Right atrium auricular region (tissue), 2 donors: Measurements from ENCODE around the gene KCNJ8. TPM values are rescaled to one million over a fixed set of nuclear protein-coding genes. Genes with fewer than 3 reads are reported as not detected.

ENCODE experiments used
- DNase-seq: peaks from one replicate; pipeline ENCODE4 v3.0.0-alpha.2; 2019; ENCODE audit warnings: low spot score
- H3K27ac ChIP-seq, 2 donors: fragments of 200-600 bp; sonication (generic); 1 replicate in 1 of 2; 2 replicates in 1 of 2; pipeline ENCODE4 v1.5.1; 2016 to 2019
- H3K27me3 ChIP-seq, 2 donors: fragments of 200-600 bp; sonication (generic); one replicate each; pipeline versions ENCODE4 v1.5.1 to v1.6.0; 2017 to 2019
- H3K36me3 ChIP-seq: fragments of 200-600 bp; sonication (generic); one replicate; pipeline ENCODE4 v1.5.1; 2016
- H3K4me1 ChIP-seq, 2 donors: fragments of 200-600 bp; sonication (generic); one replicate each; pipeline versions ENCODE4 v1.5.1 to v1.6.0; 2017 to 2019
- H3K4me3 ChIP-seq, 2 donors: fragments of 200-600 bp; sonication (generic); 1 replicate in 1 of 2; 2 replicates in 1 of 2; pipeline ENCODE4 v1.5.1; 2017 to 2019; ENCODE audit warnings: mild to moderate bottlenecking in 1 of 2, moderate library complexity in 1 of 2
- H3K9me3 ChIP-seq, 2 donors: fragments of 200-600 bp; sonication (generic); one replicate each; pipeline ENCODE4 v1.5.1; 2019
- total RNA-seq, 2 donors: library from RNA; depleted of rRNA; stranded (reverse); fragments of >200 nt; gene quantifications; one replicate each; pipeline ENCODE4 v1.1.0, GENCODE V29; 2016
- TF ChIP-seq, protein P1 (sequence below), 2 donors: fragments of 200-600 bp; sonication (generic); IDR thresholded peaks; one replicate each; pipeline ENCODE4 v1.5.1; 2019; ENCODE audit warnings: antibody characterized with exemption in 2 of 2

The KCNJ8 gene
- total RNA-seq, 2 donors from 2014 or later: 25.4 to 37.1 TPM

DNA sequence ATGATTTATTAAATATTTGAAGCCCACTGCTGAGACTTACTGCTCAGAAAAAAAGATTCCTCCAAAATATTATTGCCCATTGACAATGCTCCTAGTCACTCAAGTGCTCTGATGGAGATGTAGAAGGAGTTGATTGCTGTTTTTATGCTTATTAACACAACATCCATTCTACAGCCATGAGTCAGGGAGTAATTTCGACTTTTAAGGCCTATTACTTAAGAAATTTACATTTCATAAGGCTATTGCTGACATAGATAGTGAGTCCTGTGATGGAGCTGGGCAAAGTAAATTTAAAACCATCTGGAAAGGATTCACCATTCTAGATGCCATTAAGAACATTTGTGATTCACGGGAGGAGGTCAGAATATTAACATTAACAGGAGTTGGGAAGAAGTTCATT lies 5.2 kb downstream of the KCNJ8 start:
- TF ChIP-seq, protein P1, sequence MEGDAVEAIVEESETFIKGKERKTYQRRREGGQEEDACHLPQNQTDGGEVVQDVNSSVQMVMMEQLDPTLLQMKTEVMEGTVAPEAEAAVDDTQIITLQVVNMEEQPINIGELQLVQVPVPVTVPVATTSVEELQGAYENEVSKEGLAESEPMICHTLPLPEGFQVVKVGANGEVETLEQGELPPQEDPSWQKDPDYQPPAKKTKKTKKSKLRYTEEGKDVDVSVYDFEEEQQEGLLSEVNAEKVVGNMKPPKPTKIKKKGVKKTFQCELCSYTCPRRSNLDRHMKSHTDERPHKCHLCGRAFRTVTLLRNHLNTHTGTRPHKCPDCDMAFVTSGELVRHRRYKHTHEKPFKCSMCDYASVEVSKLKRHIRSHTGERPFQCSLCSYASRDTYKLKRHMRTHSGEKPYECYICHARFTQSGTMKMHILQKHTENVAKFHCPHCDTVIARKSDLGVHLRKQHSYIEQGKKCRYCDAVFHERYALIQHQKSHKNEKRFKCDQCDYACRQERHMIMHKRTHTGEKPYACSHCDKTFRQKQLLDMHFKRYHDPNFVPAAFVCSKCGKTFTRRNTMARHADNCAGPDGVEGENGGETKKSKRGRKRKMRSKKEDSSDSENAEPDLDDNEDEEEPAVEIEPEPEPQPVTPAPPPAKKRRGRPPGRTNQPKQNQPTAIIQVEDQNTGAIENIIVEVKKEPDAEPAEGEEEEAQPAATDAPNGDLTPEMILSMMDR (IDR thresholded peaks at IDR 0.05): no peak
- Histone ChIP-seq H3K4me3 (no peak overlapping the region), H3K9me3 (no peaks in the 10 kb centered on the region), H3K27me3 (no peaks in the 10 kb centered on the region), H3K27ac (no peak overlapping the region), H3K36me3 (peaks cover 10% of the 10 kb centered on the region), H3K4me1 (peaks cover 0 to 4% of the 10 kb centered on the region in 2 donors)
- no peak for DNase-seq

DNA sequence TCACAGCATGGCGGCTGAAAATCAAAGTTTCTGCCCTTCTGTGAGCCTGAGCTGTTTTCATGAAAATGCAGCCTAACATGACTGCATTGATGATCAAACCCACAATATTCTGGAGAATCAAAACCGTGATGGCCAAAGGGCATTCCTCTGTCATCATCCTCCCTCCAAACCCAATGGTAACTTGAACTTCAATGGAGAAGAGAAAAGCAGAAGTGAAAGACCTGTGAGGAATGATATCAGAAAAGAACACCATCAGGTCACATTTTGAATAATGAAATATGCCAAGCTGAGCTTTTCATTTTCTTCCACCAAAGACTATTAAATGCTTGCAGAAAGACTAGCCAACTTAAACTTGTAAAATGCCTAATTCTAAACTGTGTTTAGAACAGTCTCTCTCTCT lies 8.1 kb downstream of the KCNJ8 start:
- no peaks in the 10 kb centered on the region for H3K9me3 ChIP-seq
- no peak overlapping the region for H3K4me3 ChIP-seq
- peaks cover 10% of the 10 kb centered on the region for H3K36me3 ChIP-seq
- peaks cover 0 to 5% of the 10 kb centered on the region in 2 donors for H3K4me1 ChIP-seq
- H3K27me3 ChIP-seq: no peaks in the 10 kb centered on the region
- no peak overlapping the region for H3K27ac ChIP-seq
- TF ChIP-seq, protein P1 (IDR thresholded peaks at IDR 0.05): no peak
- no peak for DNase-seq

DNA sequence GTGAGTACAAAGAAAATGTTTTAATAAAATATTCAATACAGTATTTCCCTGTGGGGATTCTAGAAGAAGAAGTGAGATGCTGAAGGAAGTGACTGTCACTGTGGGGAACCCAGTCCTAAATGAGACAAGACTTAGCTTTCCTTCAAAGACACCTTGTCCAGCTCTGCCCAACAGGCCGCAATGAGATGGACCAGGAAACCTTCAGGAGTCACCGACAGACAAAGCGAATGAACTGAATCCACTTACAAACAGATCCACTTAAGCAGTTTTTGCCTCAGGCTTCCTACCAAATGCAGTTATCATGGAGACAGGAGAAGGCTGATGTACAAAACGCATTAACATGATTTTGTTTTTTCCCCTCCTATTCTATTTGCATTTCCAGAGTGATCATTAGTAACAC lies 9.6 kb downstream of the KCNJ8 start:
- Histone ChIP-seq H3K9me3 (no peaks in the 10 kb centered on the region), H3K36me3 (peaks cover 10% of the 10 kb centered on the region), H3K4me3 (no peak overlapping the region), H3K27me3 (no peaks in the 10 kb centered on the region), H3K27ac (no peak overlapping the region), H3K4me1 (peaks cover 0 to 5% of the 10 kb centered on the region in 2 donors)
- TF ChIP-seq, protein P1 (IDR thresholded peaks at IDR 0.05): no peak
- DNase-seq: no peak

DNA sequence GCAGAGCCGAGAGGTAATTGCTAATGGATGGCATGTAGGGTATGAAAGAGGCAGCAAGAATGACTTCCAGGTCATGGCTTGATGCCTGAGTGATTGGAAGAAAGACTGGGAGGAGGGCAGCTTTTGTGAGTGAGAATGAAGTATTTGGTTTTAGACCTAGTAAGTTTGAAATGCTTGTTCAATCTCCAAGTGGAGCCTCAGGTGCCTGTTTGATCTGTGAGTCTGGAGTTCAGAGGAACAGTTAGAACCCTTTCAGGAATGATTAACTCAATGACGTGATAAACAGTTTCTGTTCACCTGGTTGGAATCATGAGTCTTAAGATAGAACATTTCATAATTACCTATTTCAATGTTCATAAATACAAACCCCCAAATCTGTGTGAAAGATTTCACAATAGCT lies 10.4 kb downstream of the KCNJ8 start:
- Histone ChIP-seq H3K27ac (no peak overlapping the region), H3K4me3 (no peak overlapping the region), H3K9me3 (no peaks in the 10 kb centered on the region), H3K4me1 (peaks cover 0 to 5% of the 10 kb centered on the region in 2 donors), H3K36me3 (peaks cover 10% of the 10 kb centered on the region), H3K27me3 (no peaks in the 10 kb centered on the region)
- TF ChIP-seq, protein P1 (IDR thresholded peaks at IDR 0.05): no peak
- no peak for DNase-seq

DNA sequence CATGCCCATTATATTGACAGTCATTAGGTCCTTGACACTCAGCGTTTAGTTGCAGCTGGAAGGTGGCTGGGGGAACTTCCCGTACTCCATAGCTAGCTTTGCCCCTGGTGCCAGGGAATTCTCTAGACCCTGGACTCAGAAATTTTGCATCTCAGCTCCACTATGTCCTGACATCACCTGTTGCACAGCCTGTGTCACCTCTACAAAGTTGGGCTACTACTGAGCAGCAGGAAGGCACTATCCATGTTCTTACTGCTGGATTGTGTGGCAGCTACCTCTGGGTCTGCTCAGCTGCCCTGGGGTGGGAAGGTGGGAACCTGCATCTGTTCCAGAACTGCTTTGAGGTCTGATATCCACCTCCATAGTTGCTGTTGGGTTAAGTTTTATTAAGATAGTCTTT lies 11.0 kb downstream of the KCNJ8 start:
- no peaks in the 10 kb centered on the region for H3K27me3 ChIP-seq
- TF ChIP-seq, protein P1 (IDR thresholded peaks at IDR 0.05): no peak
- H3K4me1 ChIP-seq: peaks cover 0 to 5% of the 10 kb centered on the region in 2 donors
- no peaks in the 10 kb centered on the region for H3K9me3 ChIP-seq
- no peak for DNase-seq
- peaks cover 10% of the 10 kb centered on the region for H3K36me3 ChIP-seq
- no peak overlapping the region for H3K4me3 ChIP-seq
- H3K27ac ChIP-seq: no peak overlapping the region

DNA sequence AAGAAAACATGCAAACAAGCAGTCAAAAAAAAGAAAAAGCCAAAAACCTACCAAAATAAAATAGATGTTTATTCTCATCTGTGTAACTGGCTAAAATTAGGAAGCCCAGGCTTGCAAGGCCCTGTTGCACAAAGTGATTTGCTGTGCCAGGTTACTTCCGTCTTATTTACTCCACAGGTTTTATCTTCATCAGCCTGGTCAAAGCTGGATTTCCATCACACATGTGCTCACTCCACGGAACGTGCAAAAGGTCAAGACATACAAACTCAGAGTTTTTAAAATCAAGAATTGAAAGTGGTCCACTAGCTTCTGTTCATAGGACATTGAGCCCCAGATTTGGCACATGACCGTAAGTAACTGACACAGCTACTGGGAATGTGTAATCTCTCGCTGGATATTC lies 14.8 kb downstream of the KCNJ8 start:
- Histone ChIP-seq H3K4me3 (no peak overlapping the region), H3K4me1 (peaks cover 0 to 5% of the 10 kb centered on the region in 2 donors), H3K27ac (no peak overlapping the region), H3K9me3 (no peaks in the 10 kb centered on the region), H3K27me3 (no peaks in the 10 kb centered on the region), H3K36me3 (no peaks in the 10 kb centered on the region)
- TF ChIP-seq, protein P1 (IDR thresholded peaks at IDR 0.05): no peak
- no peak for DNase-seq
